NCI-H1436 (cell line): Measurements from ENCODE around the gene CYB5RL.
A peak's percentile ranks its signal among the peaks of the same experiment; 100 is the strongest.

Experiments
- DNase-seq: peaks from one replicate; lab custom pipeline; 2025; lab: John Stamatoyannopoulos, UW

The CYB5RL gene

GRCh38 chr1:54159733-54160316, 40.0 kb downstream of the CYB5RL start:
- DNase-seq: no peak

DNA sequence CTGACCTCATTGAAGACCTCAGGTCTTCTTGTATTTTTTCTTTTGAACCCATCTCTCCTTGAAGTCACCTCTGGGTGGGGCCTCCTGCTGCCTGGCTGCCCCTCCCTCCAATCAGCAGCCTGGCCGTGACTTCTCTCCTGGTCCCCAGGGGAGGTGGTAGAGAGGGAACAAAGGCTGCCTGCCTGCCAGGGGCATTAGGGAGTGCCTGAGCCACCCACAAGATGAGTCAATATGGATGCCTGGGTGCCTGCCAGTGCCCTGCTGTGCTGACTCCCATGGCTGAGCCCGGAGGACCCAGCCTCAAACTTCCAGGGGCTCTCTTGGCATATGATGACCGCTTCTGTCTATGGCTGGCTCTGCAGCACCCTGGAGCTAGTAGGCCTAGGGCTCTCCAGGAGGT, 41.8 kb downstream of the CYB5RL start:
- DNase-seq: peak; percentile 60

GRCh38 chr1:54157401-54157800, 42.4 kb downstream of the CYB5RL start:
- no peak for DNase-seq

GRCh38 chr1:54156986-54157385, 42.8 kb downstream of the CYB5RL start:
- DNase-seq: no peak

DNA sequence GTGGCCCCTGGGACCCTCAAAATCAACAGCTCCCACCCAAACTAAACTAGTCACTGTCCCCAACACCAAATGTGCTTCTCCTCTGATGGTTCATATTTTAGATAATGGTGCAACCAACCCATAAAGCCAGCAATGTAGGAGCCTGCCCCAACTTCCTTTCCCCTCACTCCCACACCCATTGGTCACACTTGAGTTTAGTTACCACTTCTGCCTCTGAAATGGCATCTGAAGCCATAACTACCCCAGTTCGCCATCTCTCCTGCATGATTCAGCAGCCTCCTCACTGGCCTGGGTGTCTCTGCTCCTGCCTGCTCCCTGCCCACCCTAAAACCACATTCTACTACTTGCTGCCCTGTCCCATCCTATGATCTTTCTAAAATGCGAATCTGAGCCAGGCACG, 43.6 kb downstream of the CYB5RL start:
- DNase-seq: no peak

DNA sequence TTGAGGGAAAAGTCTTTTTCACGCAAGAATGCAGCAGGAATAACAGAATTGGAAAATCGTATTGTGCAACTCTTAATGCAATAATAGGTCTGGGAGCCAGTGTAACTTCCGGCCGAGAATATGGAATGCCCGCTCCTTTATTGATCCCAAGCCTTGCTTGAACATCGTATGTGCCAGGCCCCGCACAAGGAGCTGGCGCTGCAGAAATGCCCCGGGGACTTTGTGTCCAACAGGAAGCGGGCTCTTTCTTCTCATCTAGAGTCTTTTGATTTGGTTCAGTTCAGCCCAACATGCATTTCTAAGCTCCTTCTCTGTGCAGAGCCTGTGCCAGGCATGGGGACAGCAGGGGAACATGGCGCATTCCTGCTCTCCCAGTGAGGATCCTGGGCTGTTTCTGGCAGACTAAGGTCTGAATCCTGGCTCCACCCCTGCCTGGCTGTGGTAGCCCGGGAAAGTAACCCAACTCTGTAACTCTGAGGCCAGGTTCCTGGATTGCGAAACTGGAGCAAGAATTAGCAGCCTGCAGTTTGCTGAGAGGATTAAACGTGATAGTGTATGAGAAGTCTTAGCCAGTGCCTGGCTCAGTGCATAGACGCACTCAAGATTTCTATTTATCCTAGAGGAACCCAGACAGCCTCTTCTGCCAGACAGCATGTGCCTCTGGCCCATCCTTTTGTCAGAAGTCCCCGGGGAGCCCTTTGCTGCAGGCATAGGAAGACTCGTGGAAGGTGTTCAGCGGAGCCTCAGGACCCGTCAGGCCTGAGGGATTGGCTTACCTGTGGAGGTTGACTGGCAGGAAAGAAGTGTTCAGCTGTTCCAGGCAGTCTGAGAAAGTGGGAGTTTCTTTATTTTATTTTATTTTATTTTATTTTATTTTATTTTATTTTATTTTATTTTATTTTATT, 46.0 kb downstream of the CYB5RL start:
- DNase-seq: no peak

- DNase-seq: no peak
These were observed 47.1 kb downstream of the CYB5RL start, which contains the start of gene CDCP2 for GRCh38 chr1:54152696-54153095. TSS of gene CDCP2 (minus strand) at chr1:54153000. CDS start at chr1:54152922, 78 bp downstream.

- DNase-seq: no peak
These were observed 48.8 kb downstream of the CYB5RL start for GRCh38 chr1:54151013-54151412.
